ENCODE data around the gene SLC38A10. TPM values are rescaled to one million over a fixed set of nuclear protein-coding genes. Genes with fewer than 3 reads are reported as not detected.

The SLC38A10 gene
- total RNA-seq, 2 donors from 2014 or later, result 46.2 to 63.4 TPM

DNA sequence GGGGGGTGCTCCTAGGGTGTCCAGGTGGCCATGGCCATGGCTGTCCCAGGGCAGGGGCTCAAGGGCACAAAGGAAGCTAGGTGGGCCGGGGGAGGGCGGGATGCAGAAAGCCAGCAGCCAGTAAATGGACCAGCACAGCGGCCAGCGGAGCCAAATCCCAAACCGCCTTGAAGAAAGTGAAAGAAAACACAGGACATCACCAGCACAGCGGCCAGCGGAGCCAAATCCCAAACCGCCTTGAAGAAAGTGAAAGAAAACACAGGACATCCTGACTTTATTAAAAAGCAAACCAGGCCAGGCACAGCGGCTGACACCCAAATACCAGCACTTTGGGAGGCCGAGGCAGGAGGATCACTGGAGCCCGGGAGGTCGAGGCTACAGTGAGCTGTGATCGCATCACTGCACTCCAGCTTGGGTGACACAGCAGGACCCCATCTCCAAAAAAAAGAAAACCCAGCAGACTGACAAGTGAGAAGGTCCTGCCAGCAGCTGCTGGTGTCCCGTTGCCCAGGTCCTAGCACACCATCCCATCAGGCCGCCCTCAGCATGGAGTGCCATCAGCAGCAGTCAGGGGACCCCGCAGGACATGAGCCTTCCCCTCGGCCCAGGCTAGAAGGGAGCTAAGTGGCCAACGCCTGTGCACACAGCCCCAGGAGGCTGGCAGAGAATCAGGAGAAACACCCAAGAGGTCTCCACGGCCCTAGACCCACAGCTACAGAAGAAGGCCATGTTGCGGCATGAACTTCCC is 17.0 kb downstream of the SLC38A10 start:
- H3K27me3 ChIP-seq, result no peaks in the 10 kb centered on the region
- peaks cover 0 to 22% of the 10 kb centered on the region in 2 donors for H3K4me1 ChIP-seq
- H3K4me3 ChIP-seq, result peak overlapping the region in 1 of 2 donors; percentile 21
- H3K36me3 ChIP-seq, result peaks cover 46% of the 10 kb centered on the region
- no peak for DNase-seq (ENCODE audit: low spot score)
- H3K27ac ChIP-seq, result peak overlapping the region; percentile 22 to 52
- TF ChIP-seq, protein P1, sequence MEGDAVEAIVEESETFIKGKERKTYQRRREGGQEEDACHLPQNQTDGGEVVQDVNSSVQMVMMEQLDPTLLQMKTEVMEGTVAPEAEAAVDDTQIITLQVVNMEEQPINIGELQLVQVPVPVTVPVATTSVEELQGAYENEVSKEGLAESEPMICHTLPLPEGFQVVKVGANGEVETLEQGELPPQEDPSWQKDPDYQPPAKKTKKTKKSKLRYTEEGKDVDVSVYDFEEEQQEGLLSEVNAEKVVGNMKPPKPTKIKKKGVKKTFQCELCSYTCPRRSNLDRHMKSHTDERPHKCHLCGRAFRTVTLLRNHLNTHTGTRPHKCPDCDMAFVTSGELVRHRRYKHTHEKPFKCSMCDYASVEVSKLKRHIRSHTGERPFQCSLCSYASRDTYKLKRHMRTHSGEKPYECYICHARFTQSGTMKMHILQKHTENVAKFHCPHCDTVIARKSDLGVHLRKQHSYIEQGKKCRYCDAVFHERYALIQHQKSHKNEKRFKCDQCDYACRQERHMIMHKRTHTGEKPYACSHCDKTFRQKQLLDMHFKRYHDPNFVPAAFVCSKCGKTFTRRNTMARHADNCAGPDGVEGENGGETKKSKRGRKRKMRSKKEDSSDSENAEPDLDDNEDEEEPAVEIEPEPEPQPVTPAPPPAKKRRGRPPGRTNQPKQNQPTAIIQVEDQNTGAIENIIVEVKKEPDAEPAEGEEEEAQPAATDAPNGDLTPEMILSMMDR (IDR thresholded peaks at IDR 0.05), result no peak
- H3K9me3 ChIP-seq, result no peaks in the 10 kb centered on the region

DNA sequence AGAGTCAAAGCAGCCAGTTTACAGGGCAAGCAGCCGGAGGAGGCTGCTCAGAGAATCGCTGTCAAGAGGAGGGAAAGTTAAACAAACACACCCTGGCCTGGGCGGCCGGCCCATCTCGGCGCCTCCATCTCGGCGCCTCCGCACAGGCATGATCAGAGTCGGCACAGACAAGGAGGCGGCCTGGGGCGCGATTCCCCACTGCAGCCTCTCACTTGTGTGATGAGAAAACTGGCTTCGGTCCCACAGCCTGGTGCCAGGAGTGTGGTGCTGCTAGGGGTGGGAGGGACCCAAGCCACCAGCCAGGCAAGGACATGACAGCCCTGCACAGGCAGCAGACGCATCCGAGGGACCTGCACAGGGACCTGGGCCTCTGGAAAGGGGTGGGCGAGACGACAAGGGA is 17.7 kb downstream of the SLC38A10 start:
- peak overlapping the region in 1 of 2 donors; percentile 21 for H3K4me3 ChIP-seq
- peak overlapping the region; percentile 22 to 52 for H3K27ac ChIP-seq
- H3K27me3 ChIP-seq, result no peaks in the 10 kb centered on the region
- H3K36me3 ChIP-seq, result peaks cover 40% of the 10 kb centered on the region
- TF ChIP-seq, protein P1 (IDR thresholded peaks at IDR 0.05), result no peak
- no peaks in the 10 kb centered on the region for H3K9me3 ChIP-seq
- peaks cover 0 to 22% of the 10 kb centered on the region in 2 donors for H3K4me1 ChIP-seq
- DNase-seq (ENCODE audit: low spot score), result no peak

DNA sequence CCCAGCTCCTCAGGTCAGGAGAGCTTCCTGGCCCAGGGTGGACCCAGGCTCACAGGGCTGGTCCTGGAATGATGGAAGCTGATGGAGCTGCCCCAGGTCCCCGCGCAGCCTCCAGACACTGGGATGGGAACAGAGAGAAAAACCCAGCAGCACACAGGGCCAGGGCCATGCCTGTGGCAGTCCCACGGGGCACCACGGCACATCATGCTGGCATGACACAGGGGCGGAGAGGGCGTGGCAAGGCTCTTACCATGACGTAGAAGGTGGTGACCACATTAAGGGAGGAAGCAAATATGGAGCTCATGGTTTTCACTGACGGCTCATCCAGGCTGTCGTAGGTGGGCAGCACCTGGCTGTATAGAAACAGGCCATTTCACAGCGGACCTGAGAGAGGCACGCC is 18.3 kb downstream of the SLC38A10 start:
- no peak for DNase-seq (ENCODE audit: low spot score)
- no peak overlapping the region for H3K27ac ChIP-seq
- H3K27me3 ChIP-seq, result no peaks in the 10 kb centered on the region
- H3K4me1 ChIP-seq, result peaks cover 0 to 22% of the 10 kb centered on the region in 2 donors
- H3K4me3 ChIP-seq, result no peak overlapping the region
- H3K36me3 ChIP-seq, result peaks cover 37% of the 10 kb centered on the region
- TF ChIP-seq, protein P1 (IDR thresholded peaks at IDR 0.05), result no peak
- no peaks in the 10 kb centered on the region for H3K9me3 ChIP-seq

DNA sequence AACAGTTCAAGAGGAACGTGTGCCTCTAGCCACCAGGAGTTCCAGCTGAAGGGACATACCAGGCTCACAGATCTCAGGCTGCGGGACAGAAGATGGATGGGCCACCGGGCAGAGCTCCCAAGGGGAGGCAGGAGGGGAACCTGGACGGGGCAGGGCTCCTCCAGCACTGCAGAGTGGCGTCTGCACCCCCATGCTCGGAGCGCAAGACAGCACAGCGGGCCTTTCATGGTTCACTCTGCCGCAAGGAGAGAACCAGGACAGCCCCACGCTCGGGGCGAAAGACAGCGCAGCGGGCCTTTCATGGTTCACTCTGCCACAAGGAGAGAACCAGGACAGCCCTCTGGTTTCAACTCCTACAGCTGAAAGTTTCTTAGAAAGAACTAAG is 20.6 kb downstream of the SLC38A10 start:
- TF ChIP-seq, protein P1 (IDR thresholded peaks at IDR 0.05), result no peak
- Histone ChIP-seq H3K9me3 (no peaks in the 10 kb centered on the region), H3K27ac (no peak overlapping the region), H3K27me3 (no peaks in the 10 kb centered on the region), H3K4me1 (peaks cover 0 to 22% of the 10 kb centered on the region in 2 donors), H3K36me3 (peaks cover 47% of the 10 kb centered on the region), H3K4me3 (no peak overlapping the region)
- no peak for DNase-seq (ENCODE audit: low spot score)

DNA sequence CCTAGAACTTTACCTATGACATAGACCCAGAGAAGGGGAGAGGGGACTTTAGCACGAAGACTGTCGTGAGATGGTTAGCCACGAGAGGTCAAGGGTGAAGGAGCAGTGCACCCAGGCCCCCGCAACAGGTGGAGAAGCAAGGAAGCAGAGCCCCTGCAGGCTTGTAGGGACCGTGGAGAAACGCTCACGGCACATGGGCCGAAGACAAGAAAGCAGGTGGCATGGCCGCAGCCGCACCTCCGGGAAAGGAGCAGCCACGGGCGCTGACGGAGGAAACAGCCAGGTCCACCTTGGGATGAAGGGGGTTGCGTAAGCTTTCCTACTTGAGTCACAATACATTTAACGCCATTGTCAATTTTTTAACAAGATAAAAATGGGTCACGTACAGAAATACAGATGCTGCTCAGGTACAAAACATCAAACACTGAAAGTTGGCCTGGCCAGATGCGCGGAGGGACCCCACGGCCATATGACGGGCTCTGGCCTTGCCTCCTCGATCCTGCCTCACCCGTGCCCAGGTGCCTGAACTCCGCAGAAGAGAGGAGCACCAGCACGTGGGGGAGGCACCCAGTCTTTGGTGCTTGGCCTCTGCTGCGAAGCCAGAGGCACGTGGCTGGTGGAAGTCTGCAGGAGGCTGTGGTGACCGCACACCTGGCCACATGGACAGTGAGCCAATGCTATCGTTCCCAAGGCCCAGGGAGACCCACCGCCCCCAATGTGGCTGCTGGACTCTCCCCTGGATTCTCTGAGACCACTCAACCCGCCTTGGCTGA is 21.2 kb downstream of the SLC38A10 start:
- Histone ChIP-seq H3K9me3 (no peaks in the 10 kb centered on the region), H3K27ac (no peak overlapping the region), H3K36me3 (peaks cover 47% of the 10 kb centered on the region), H3K4me3 (no peak overlapping the region), H3K4me1 (peaks cover 0 to 22% of the 10 kb centered on the region in 2 donors), H3K27me3 (no peaks in the 10 kb centered on the region)
- no peak for DNase-seq (ENCODE audit: low spot score)
- TF ChIP-seq, protein P1 (IDR thresholded peaks at IDR 0.05), result no peak
